ENCODE data around the gene ARL10. TPM values are rescaled to one million over a fixed set of nuclear protein-coding genes. Genes with fewer than 3 reads are reported as not detected.

Gene ARL10
- total RNA-seq, 6 experiments from 2014 or later, result 0.93 to 2.4 (median 1.1) TPM

GRCh38 chr5:176396330-176396729, 31.0 kb downstream of the ARL10 start:
- intact Hi-C loops (cut with DNase I), result no loop called here
- Histone ChIP-seq H3K9me3 (no peaks in the 10 kb centered on the region), H3K27ac (no peak overlapping the region), H3K27me3 (no peaks in the 10 kb centered on the region), H3K4me3 (no peak overlapping the region), H3K36me3 (peaks cover 0 to 9% (median 0%) of the 10 kb centered on the region in 4 donors), H3K4me1 (no peaks in the 10 kb centered on the region)
- no peak for TF ChIP-seq POLR2A (IDR thresholded peaks at IDR 0.05)
- TF ChIP-seq CTCF (IDR thresholded peaks at IDR 0.05), result no peak
- ATAC-seq (no peak), DNase-seq (no peak)
- 63% methylated on average over 5 of the region's 6 CpGs for WGBS (ENCODE audit: insufficient coverage, low coverage, low lambda C conversion rate, missing lambda C conversion rate)

GRCh38 chr5:176397736-176398420, 32.6 kb downstream of the ARL10 start:
- Histone ChIP-seq H3K4me1 (no peaks in the 10 kb centered on the region), H3K27ac (no peak overlapping the region), H3K36me3 (peaks cover 0 to under 1% (median 0%) of the 10 kb centered on the region in 4 donors), H3K9me3 (no peaks in the 10 kb centered on the region), H3K4me3 (no peak overlapping the region), H3K27me3 (no peaks in the 10 kb centered on the region)
- intact Hi-C loops (cut with DNase I), result no loop called here
- 94% methylated on average over 7 of the region's 18 CpGs for WGBS (ENCODE audit: insufficient coverage, low coverage, low lambda C conversion rate, missing lambda C conversion rate)
- no peak for DNase-seq
- ATAC-seq, result no peak
- TF ChIP-seq POLR2A (IDR thresholded peaks at IDR 0.05) (no peak), CTCF (IDR thresholded peaks at IDR 0.05) (no peak)

GRCh38 chr5:176400382-176401156, 35.3 kb downstream of the ARL10 start:
- Histone ChIP-seq H3K9me3 (no peaks in the 10 kb centered on the region), H3K4me1 (no peaks in the 10 kb centered on the region), H3K27me3 (no peaks in the 10 kb centered on the region), H3K36me3 (no peaks in the 10 kb centered on the region), H3K4me3 (no peak overlapping the region), H3K27ac (no peak overlapping the region)
- TF ChIP-seq CTCF (IDR thresholded peaks at IDR 0.05), result no peak
- no peak for TF ChIP-seq POLR2A (IDR thresholded peaks at IDR 0.05)
- intact Hi-C loops (cut with DNase I), result no loop called here
- WGBS (ENCODE audit: insufficient coverage, low coverage, low lambda C conversion rate, missing lambda C conversion rate), result 70% methylated on average over 2 of the region's 17 CpGs
- no peak for DNase-seq
- ATAC-seq, result peak in 1 of 4 donors; percentile 17

DNA sequence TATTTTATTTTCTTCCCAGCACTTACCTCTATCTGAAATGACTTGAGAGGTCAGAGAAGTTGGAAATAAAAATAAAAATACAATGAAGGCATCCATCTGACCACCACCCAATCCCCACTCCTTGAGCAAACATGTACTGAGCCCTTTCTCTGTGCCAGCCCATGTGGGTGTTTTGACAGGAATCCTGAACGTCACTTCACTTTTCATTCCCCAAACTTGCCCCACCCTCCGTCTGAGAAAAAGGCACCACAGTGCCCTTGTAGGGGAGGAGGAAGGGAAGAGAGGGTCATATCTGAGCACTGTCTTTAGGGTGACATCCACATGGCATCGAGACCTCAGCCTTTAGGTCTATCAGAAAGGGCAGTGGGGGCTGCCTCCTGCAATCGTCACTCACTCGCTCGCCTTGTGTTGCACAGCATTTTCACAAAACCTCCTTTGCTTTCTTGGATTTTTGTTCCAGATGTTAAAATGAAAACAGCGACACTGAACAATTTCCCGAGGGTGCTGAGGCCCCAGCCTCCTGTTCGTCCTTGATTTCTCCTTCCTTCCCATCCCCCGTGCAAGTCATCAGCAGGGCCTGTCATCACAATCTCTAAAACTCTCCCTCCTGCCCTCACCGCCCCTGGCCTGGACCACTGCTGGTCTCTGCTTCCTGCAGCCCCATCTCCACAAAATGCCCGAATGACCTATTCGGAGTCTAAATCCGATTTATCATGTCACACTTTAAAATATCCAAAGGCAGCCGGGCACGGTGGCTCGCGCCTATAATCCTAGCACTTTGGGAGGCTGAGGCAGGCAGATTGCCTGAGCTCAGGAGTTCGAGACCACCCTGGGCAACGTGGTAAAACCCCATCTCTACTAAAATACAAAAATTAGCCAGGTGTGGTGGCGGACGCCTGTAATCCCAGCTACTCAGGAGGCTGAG, 36.3 kb downstream of the ARL10 start:
- Histone ChIP-seq H3K4me3 (no peak overlapping the region), H3K36me3 (peaks cover 0 to under 1% (median under 1%) of the 10 kb centered on the region in 4 donors), H3K27ac (no peak overlapping the region), H3K27me3 (no peaks in the 10 kb centered on the region), H3K9me3 (no peaks in the 10 kb centered on the region), H3K4me1 (no peaks in the 10 kb centered on the region)
- 94% methylated on average over 15 of the region's 22 CpGs for WGBS (ENCODE audit: insufficient coverage, low coverage, low lambda C conversion rate, missing lambda C conversion rate)
- intact Hi-C loops (cut with DNase I), result no loop called here
- DNase-seq (no peak), ATAC-seq (no peak)
- TF ChIP-seq POLR2A (IDR thresholded peaks at IDR 0.05), result no peak
- no peak for TF ChIP-seq CTCF (IDR thresholded peaks at IDR 0.05)
